Right forelimb (tissue), 1 donor: Measurements from ENCODE around the gene TPRN.
A peak's percentile ranks its signal among the peaks of the same experiment; 100 is the strongest.

Source experiments
- DNase-seq: peaks from one replicate; pipeline ENCODE4 v3.0.0-alpha.2; 2018

The TPRN gene

GRCh38 chr9:137205126-137206069, 4.9 kb upstream of the TPRN start, which contains the start of the genes NDOR1 and TMEM203:
Gene NDOR1, plus strand, starts transcription at chr9:137205700. Its CDS starts 78 bp downstream, at chr9:137205778.
Gene TMEM203, minus strand, starts transcription at chr9:137205648. Its CDS starts 234 bp downstream, at chr9:137205414.
- peak; percentile 96 for DNase-seq

GRCh38 chr9:137204731-137205125, 4.2 kb upstream of the TPRN start:
- DNase-seq, result no peak

- DNase-seq, result no peak
Observed at GRCh38 chr9:137202966-137203365, 2.4 kb upstream of the TPRN start.

- DNase-seq, result no peak
Observed at GRCh38 chr9:137201205-137201868, 796 bp upstream of the TPRN start.

- no peak for DNase-seq
Observed at GRCh38 chr9:137199411-137200121, 975 bp downstream of the TPRN start.

GRCh38 chr9:137198902-137199283, 1.6 kb downstream of the TPRN start:
- no peak for DNase-seq

GRCh38 chr9:137198051-137198901, 2.3 kb downstream of the TPRN start:
- DNase-seq, result no peak

GRCh38 chr9:137195525-137196220, 4.9 kb downstream of the TPRN start:
- DNase-seq, result no peak

- no peak for DNase-seq
Observed at GRCh38 chr9:137194909-137195308, 5.6 kb downstream of the TPRN start.

- DNase-seq, result no peak
Observed at GRCh38 chr9:137194388-137194787, 6.2 kb downstream of the TPRN start.

GRCh38 chr9:137193771-137194170, 6.8 kb downstream of the TPRN start:
- no peak for DNase-seq

- DNase-seq, result no peak
Observed at GRCh38 chr9:137192859-137193258, 7.7 kb downstream of the TPRN start.

GRCh38 chr9:137192448-137192780, 8.1 kb downstream of the TPRN start:
- no peak for DNase-seq

GRCh38 chr9:137191691-137192447, 8.7 kb downstream of the TPRN start:
- no peak for DNase-seq

GRCh38 chr9:137191245-137191644, 9.3 kb downstream of the TPRN start:
- no peak for DNase-seq

- DNase-seq, result no peak
Observed at GRCh38 chr9:137190315-137190856, 10.2 kb downstream of the TPRN start.

GRCh38 chr9:137189297-137190295, 10.9 kb downstream of the TPRN start:
- no peak for DNase-seq

GRCh38 chr9:137188490-137189296, 11.8 kb downstream of the TPRN start, which contains the start of the genes ANAPC2 and SSNA1:
Gene ANAPC2, minus strand, starts transcription at chr9:137188560. Its CDS starts 28 bp downstream, at chr9:137188532.
Gene SSNA1, plus strand, starts transcription at chr9:137188676. Its CDS starts 51 bp downstream, at chr9:137188727.
- peak; percentile 96 for DNase-seq
